Transverse colon (tissue), 4 donors: ENCODE data around the gene GALNT10. TPM values are rescaled to one million over a fixed set of nuclear protein-coding genes. Genes with fewer than 3 reads are reported as not detected.

ENCODE experiments used
- DNase-seq: peaks from one replicate; pipeline ENCODE4 v3.0.0-alpha.2; 2019
- H3K27ac ChIP-seq, 4 donors: fragments of 200-600 bp; sonication (generic); 2 replicates each; pipeline ENCODE4 v1.5.1; 2016 to 2018; ENCODE audit warnings: inconsistent platforms in 4 of 4
- H3K27me3 ChIP-seq: fragments of 200-600 bp; sonication (generic); 2 replicates; pipeline ENCODE4 v1.5.1; 2017; ENCODE audit warnings: inconsistent platforms
- H3K36me3 ChIP-seq, 4 donors: fragments of 200-600 bp; sonication (generic); 2 replicates each; pipeline ENCODE4 v1.5.1; 2017 to 2019; ENCODE audit warnings: inconsistent platforms in 4 of 4
- H3K4me1 ChIP-seq, 4 donors: fragments of 200-600 bp; sonication (generic); 2 replicates each; pipeline ENCODE4 v1.5.1; 2017 to 2020; ENCODE audit warnings: inconsistent platforms in 4 of 4
- H3K4me3 ChIP-seq, 4 donors: fragments of 200-600 bp; sonication (generic); 1 replicate in 1 of 4; 2 replicates in 3 of 4; pipeline versions ENCODE4 v1.5.1 to v1.6.1; 2017 to 2019; ENCODE audit warnings: inconsistent platforms in 4 of 4
- H3K9me3 ChIP-seq, 2 donors: fragments of 200-600 bp; sonication (generic); 2 replicates each; pipeline ENCODE4 v1.5.1; 2017 to 2019; ENCODE audit warnings: inconsistent platforms in 2 of 2
- EP300 ChIP-seq: sonication (generic); formaldehyde crosslinking; IDR thresholded peaks from one replicate; pipeline ENCODE4 v1.6.1; 2017; ENCODE audit warnings: antibody characterized with exemption, low read depth
- POLR2A ChIP-seq: fragments of 450-650 bp; IDR thresholded peaks from one replicate; pipeline ENCODE4 v1.6.1; 2016; ENCODE audit warnings: antibody characterized with exemption, mild to moderate bottlenecking, moderate library complexity
- POLR2AphosphoS5 ChIP-seq, 3 donors: sonication (generic); formaldehyde crosslinking; IDR thresholded peaks; one replicate each; pipeline ENCODE4 v1.6.1; 2016; ENCODE audit warnings: antibody characterized with exemption in 3 of 3
- whole genome bisulfite sequencing, 2 donors: methylation state at CpG; one replicate each; pipeline ENCODE4 v1.1.5; 2018; ENCODE audit warnings: low coverage in 1 of 2; 5-methylcytosine and 5-hydroxymethylcytosine counted together
- in situ Hi-C, 4 donors: fragments of 200-750 bp; cut with MboI; loops; one replicate each; pipeline versions ENCODE4 v1.15.0 to v1.15.1; 2017; ENCODE audit warnings: low sequenced_read_pairs in 3 of 4, low pct_ligation_motif_present in 1 of 4, low pct_unique_long_range_greater_than_20kb in 1 of 4
- intact Hi-C: fragments of 100-400 bp; cut with DNase I; formaldehyde crosslinking; loops from one replicate; pipeline ENCODE4 v1.15.1; 2023; ENCODE audit warnings: low total_unique reads
- total RNA-seq, 4 donors: library from RNA; depleted of rRNA; stranded (reverse); fragments of >200 nt; gene quantifications; one replicate each; pipeline ENCODE4 v1.1.0, GENCODE V29; 2016
- TF ChIP-seq, protein P1 (sequence below), 5 experiments: fragments of 200-600 bp in 3 of 5; fragments of 450-650 bp in 2 of 5; sonication (generic) in 3 of 5; IDR thresholded peaks; 1 replicate in 2 of 5; 2 replicates in 3 of 5; pipeline ENCODE4 v1.5.1; 2016 to 2017; ENCODE audit warnings: antibody characterized with exemption in 5 of 5, inconsistent platforms in 3 of 5, mild to moderate bottlenecking in 2 of 5, moderate library complexity in 1 of 5

The GALNT10 gene, protein sequence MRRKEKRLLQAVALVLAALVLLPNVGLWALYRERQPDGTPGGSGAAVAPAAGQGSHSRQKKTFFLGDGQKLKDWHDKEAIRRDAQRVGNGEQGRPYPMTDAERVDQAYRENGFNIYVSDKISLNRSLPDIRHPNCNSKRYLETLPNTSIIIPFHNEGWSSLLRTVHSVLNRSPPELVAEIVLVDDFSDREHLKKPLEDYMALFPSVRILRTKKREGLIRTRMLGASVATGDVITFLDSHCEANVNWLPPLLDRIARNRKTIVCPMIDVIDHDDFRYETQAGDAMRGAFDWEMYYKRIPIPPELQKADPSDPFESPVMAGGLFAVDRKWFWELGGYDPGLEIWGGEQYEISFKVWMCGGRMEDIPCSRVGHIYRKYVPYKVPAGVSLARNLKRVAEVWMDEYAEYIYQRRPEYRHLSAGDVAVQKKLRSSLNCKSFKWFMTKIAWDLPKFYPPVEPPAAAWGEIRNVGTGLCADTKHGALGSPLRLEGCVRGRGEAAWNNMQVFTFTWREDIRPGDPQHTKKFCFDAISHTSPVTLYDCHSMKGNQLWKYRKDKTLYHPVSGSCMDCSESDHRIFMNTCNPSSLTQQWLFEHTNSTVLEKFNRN
- total RNA-seq: 100 to 1,000 TPM in 1 of 4 donors, 10 to 100 TPM in 3; 18.7 to 142 (median 39.3) TPM

DNA sequence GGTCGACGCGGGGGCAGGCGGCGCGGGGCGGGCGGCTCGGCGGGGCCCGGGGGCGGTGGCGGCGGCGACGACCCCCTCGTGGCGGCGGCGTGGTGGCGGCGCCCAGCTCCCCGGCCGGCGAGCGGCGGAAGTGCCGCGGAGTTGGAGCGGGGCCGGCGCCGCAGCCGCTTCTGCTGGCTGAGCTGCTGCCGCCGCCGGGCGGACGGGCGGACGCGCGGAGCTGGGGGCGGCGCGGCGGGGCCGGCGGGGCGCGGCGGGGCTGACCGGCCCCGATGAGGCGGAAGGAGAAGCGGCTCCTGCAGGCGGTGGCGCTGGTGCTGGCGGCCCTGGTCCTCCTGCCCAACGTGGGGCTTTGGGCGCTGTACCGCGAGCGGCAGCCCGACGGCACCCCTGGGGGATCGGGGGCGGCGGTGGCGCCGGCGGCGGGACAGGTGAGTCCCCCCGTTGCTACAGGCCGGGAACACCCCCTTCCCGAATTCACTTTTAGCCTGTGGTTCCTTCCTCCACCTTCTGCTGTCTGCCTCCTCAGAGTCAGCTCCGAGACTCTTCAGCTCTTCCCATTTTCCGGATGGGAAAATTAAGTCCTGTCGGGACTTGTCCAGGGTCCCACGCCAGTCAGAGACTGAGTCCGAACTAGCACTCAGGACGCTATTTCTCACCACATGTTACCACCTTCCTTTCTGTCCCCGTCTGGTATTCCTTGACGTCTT lies at the start of gene GALNT10:
TSS of gene GALNT10 (plus strand) at position 139 of the 710 bp plus-strand sequence. CDS start at position 273, 134 bp downstream.
- 0 to 1% methylated on average over 4 to 45 of the region's 84 CpGs for WGBS, 2 donors
- in situ Hi-C loops (loop anchor here in 2 of 4 donors (25.0 kb wide), 1 partner anchor 222 kb away; no protein-coding TSS in a partner anchor), intact Hi-C loops (no loop called here)
- H3K36me3 ChIP-seq: no peaks in the 10 kb centered on the region
- DNase-seq: peak; percentile 70
- TF ChIP-seq POLR2AphosphoS5 (IDR thresholded peaks at IDR 0.05) (peak in 1 of 3 donors; percentile 85), EP300 (no peak), POLR2A (no peak)
- TF ChIP-seq, protein P1, sequence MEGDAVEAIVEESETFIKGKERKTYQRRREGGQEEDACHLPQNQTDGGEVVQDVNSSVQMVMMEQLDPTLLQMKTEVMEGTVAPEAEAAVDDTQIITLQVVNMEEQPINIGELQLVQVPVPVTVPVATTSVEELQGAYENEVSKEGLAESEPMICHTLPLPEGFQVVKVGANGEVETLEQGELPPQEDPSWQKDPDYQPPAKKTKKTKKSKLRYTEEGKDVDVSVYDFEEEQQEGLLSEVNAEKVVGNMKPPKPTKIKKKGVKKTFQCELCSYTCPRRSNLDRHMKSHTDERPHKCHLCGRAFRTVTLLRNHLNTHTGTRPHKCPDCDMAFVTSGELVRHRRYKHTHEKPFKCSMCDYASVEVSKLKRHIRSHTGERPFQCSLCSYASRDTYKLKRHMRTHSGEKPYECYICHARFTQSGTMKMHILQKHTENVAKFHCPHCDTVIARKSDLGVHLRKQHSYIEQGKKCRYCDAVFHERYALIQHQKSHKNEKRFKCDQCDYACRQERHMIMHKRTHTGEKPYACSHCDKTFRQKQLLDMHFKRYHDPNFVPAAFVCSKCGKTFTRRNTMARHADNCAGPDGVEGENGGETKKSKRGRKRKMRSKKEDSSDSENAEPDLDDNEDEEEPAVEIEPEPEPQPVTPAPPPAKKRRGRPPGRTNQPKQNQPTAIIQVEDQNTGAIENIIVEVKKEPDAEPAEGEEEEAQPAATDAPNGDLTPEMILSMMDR (IDR thresholded peaks at IDR 0.05): no peak
- H3K27me3 ChIP-seq: no peaks in the 10 kb centered on the region
- peak within 1 kb of the TSS; percentile 59 to 96 (median 86) for H3K4me3 ChIP-seq
- peak within 1 kb of the TSS; percentile 86 to 96 (median 90) for H3K27ac ChIP-seq
- H3K4me1 ChIP-seq: peaks cover 6 to 39% (median 22%) of the 10 kb centered on the region in 4 donors
- no peaks in the 10 kb centered on the region for H3K9me3 ChIP-seq

DNA sequence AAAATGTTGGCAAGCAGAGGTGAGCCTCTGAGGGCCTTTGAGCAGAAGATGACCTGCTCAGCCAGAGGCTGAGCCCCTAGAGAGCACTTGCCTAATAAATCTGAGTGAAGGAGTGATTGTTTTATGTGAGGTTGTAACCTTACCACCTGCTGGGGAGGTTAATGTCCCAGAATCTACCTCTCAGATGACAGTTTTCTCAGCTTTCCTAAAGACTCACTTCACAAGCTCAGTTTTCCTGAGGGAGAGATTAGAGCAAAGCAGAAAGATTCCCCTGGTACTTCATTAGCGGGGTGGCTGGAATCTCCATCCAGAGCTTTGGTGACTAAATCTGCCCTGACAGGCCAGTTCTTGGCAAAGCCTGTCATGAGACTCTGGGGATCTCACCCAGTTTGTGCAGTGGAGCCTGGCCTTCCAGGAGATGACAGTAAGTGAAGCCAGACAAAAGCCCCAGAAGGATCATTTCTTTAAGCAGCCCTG lies 48.8 kb upstream of the GALNT10 start:
- H3K27me3 ChIP-seq: no peaks in the 10 kb centered on the region
- in situ Hi-C loops (no loop called here), intact Hi-C loops (no loop called here)
- 83% methylated on average over 1 of the region's 1 CpG; no CpG with 5 or more reads in 1 of the 2 donors for WGBS, 2 donors
- no peaks in the 10 kb centered on the region for H3K4me1 ChIP-seq
- no peaks in the 10 kb centered on the region for H3K9me3 ChIP-seq
- no peak overlapping the region for H3K4me3 ChIP-seq
- DNase-seq: no peak
- no peak overlapping the region for H3K27ac ChIP-seq
- no peak for TF ChIP-seq POLR2AphosphoS5 (IDR thresholded peaks at IDR 0.05)
- no peaks in the 10 kb centered on the region for H3K36me3 ChIP-seq

DNA sequence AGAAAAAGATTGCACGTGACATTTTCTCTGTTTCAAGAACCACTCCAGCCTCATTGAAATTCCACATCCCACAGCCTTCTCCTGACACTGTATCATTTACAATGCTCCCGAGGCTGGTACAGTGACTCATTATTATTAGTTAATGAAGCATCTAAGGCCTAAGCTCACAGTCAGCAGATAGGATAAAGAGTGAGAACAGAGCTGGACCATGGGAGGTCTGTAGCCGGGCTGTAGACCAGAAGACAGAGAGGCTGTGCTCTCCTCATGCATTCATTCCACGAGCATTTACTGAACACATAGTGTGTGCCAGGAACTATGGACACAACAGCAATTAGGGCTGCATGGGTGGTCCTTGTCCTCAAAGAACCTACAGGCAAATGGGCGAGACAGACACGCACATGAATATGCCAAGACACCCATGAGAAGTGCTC lies 47.3 kb upstream of the GALNT10 start:
- no peak for DNase-seq
- intact Hi-C loops: no loop called here
- in situ Hi-C loops: no loop called here
- H3K36me3 ChIP-seq: no peaks in the 10 kb centered on the region
- WGBS, 2 donors: 75 to 77% methylated on average over 3 to 6 of the region's 6 CpGs
- H3K27me3 ChIP-seq: no peaks in the 10 kb centered on the region
- no peaks in the 10 kb centered on the region for H3K4me1 ChIP-seq
- H3K4me3 ChIP-seq: no peak overlapping the region
- H3K27ac ChIP-seq: no peak overlapping the region
- H3K9me3 ChIP-seq: no peaks in the 10 kb centered on the region
- no peak for TF ChIP-seq EP300
- TF ChIP-seq POLR2A: no peak
- TF ChIP-seq, protein P1 (IDR thresholded peaks at IDR 0.05): no peak
- no peak for TF ChIP-seq POLR2AphosphoS5 (IDR thresholded peaks at IDR 0.05)

DNA sequence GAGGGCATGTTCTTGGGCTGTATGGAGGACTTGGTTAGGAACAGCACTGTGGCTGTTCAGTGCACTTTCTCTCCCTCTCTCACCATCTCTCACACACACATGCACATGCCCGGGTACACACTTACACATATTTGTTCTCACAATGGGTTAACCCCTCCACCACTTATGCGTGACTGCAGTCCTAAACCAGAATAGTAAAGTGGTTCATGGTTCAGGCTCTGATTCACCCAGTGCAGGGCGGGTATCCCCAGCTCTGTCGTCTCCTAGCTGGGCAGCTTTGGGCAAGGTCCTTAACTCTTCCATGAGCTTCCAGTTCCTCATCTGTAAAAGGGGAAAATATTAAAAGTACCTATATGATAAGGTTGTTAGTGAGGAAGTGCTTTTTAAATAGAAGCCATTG lies 45.3 kb upstream of the GALNT10 start:
- no peaks in the 10 kb centered on the region for H3K36me3 ChIP-seq
- H3K27ac ChIP-seq: no peak overlapping the region
- in situ Hi-C loops (no loop called here), intact Hi-C loops (no loop called here)
- H3K4me1 ChIP-seq: no peaks in the 10 kb centered on the region
- DNase-seq: no peak
- no peak overlapping the region for H3K4me3 ChIP-seq
- no peaks in the 10 kb centered on the region for H3K27me3 ChIP-seq
- TF ChIP-seq EP300 (no peak), POLR2A (no peak), POLR2AphosphoS5 (IDR thresholded peaks at IDR 0.05) (no peak)
- TF ChIP-seq, protein P1 (IDR thresholded peaks at IDR 0.05): no peak
- 62 to 83% methylated on average over 2 to 4 of the region's 4 CpGs for WGBS, 2 donors
- no peaks in the 10 kb centered on the region for H3K9me3 ChIP-seq
